MV-4-11 (cell line): ENCODE measurements around the gene MRPL12.

ENCODE experiments used
- DNase-seq: peaks from one replicate; lab custom pipeline; 2025; lab: John Stamatoyannopoulos, UW

The MRPL12 gene

GRCh38 chr17:81740395-81740961 lies 37.3 kb downstream of the MRPL12 start:
- DNase-seq, result no peak

DNA sequence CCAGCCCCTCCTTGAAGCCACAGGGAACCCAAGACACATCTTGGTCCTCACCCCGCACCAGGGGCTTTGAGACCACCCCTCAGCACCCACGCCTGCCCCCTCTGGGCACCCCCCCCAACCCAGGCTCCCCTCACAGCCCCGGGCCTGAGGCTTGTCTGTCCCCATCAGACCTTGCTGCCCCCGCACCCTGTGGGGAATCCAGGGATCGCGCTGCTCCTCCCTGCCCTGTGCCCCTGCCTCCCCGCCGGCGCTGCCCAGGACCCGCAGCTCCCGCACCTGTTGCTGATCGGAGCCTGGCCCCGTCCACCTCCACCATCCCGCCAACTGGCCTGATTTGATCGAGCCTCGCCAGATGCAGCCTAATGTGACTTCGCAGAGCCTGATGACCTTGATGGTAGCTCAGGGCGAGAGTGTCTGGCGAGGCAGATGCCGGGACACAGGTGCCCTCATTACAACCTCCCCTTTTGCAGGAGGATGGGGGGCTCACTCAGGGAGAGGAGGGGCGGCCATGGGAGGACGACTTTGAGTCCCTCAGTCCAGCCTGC lies 38.0 kb downstream of the MRPL12 start:
- DNase-seq, result no peak

GRCh38 chr17:81741594-81742452 lies 38.7 kb downstream of the MRPL12 start:
- DNase-seq, result no peak
